Lower leg skin (tissue), 3 donors: ENCODE data around the gene SLC5A10.

Experiments
- POLR2A ChIP-seq, 2 donors: fragments of 450-650 bp; IDR thresholded peaks; one replicate each; pipeline ENCODE4 v1.6.1; 2016 to 2017; ENCODE audit warnings: antibody characterized with exemption in 2 of 2, mild to moderate bottlenecking in 1 of 2, moderate library complexity in 1 of 2
- TF ChIP-seq, protein P1 (sequence below), 3 donors: fragments of 450-650 bp; IDR thresholded peaks; one replicate each; pipeline ENCODE4 v1.5.1; 2016; ENCODE audit warnings: antibody characterized with exemption in 3 of 3, mild to moderate bottlenecking in 3 of 3, moderate library complexity in 2 of 3

DNA sequence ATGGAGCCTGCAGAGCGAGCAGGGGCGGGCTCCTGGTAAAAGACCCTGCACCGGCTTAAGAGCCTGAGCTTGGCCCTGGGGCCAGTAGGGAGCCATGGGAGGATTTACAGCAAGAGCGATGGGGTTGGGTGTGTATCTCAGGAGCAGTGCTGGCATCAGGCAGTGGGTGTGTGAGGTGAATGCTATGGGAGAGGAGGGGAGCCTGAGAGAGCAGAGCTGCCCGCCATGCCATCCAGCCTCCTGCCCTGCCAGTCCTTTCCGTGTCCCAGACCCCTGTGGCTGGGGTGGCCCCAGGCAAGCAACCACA is 29.3 kb downstream of the SLC5A10 start:
- TF ChIP-seq POLR2A (IDR thresholded peaks at IDR 0.05): no peak
- TF ChIP-seq, protein P1, sequence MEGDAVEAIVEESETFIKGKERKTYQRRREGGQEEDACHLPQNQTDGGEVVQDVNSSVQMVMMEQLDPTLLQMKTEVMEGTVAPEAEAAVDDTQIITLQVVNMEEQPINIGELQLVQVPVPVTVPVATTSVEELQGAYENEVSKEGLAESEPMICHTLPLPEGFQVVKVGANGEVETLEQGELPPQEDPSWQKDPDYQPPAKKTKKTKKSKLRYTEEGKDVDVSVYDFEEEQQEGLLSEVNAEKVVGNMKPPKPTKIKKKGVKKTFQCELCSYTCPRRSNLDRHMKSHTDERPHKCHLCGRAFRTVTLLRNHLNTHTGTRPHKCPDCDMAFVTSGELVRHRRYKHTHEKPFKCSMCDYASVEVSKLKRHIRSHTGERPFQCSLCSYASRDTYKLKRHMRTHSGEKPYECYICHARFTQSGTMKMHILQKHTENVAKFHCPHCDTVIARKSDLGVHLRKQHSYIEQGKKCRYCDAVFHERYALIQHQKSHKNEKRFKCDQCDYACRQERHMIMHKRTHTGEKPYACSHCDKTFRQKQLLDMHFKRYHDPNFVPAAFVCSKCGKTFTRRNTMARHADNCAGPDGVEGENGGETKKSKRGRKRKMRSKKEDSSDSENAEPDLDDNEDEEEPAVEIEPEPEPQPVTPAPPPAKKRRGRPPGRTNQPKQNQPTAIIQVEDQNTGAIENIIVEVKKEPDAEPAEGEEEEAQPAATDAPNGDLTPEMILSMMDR (IDR thresholded peaks at IDR 0.05): no peak
